HG02571 (cell line): ENCODE results near the gene AMACR.
"Not testable (repeated sequence)": the region's sequence is repeated elsewhere in the genome, so short reads cannot be mapped to it uniquely, and the experiment has no call there.

Source experiments
- ATAC-seq: cut with Tn5 transposase; IDR thresholded peaks from one replicate; pipeline ENCODE4 v1.9.1; 2021; ENCODE audit warnings: mild to moderate bottlenecking, moderate library complexity; ENCODE audit not compliant: unreplicated experiment

Gene AMACR

GRCh38 chr5:34037726-34038125, 29.9 kb upstream of the AMACR start:
- ATAC-seq: no peak

- no peak for ATAC-seq
Observed at GRCh38 chr5:34035756-34036155, 27.9 kb upstream of the AMACR start.

- no peak for ATAC-seq
Observed at GRCh38 chr5:34034534-34035327, 26.9 kb upstream of the AMACR start.

- no peak for ATAC-seq
Observed at GRCh38 chr5:34031966-34032365, 24.1 kb upstream of the AMACR start.

GRCh38 chr5:34031117-34031516, 23.3 kb upstream of the AMACR start:
- ATAC-seq: no peak

GRCh38 chr5:34030585-34030984, 22.7 kb upstream of the AMACR start:
- not testable (repeated sequence) for ATAC-seq

GRCh38 chr5:34030048-34030447, 22.2 kb upstream of the AMACR start:
- ATAC-seq: no peak

GRCh38 chr5:34028349-34028748, 20.5 kb upstream of the AMACR start:
- no peak for ATAC-seq

- ATAC-seq: no peak
Observed at GRCh38 chr5:34026089-34026761, 18.4 kb upstream of the AMACR start.

- ATAC-seq: peak; percentile 71
Observed at GRCh38 chr5:34022121-34022705, 14.4 kb upstream of the AMACR start.

GRCh38 chr5:34021334-34021733, 13.5 kb upstream of the AMACR start:
- no peak for ATAC-seq

- ATAC-seq: no peak
Observed at GRCh38 chr5:34020726-34021125, 12.9 kb upstream of the AMACR start.

GRCh38 chr5:34017254-34017653, 9.4 kb upstream of the AMACR start:
- no peak for ATAC-seq

GRCh38 chr5:34016750-34017149, 8.9 kb upstream of the AMACR start:
- ATAC-seq: no peak

GRCh38 chr5:34016222-34016621, 8.4 kb upstream of the AMACR start:
- no peak for ATAC-seq

- no peak for ATAC-seq
Observed at GRCh38 chr5:34015120-34015822, 7.4 kb upstream of the AMACR start.

GRCh38 chr5:34014626-34015025, 6.8 kb upstream of the AMACR start:
- no peak for ATAC-seq

GRCh38 chr5:34013547-34013946, 5.7 kb upstream of the AMACR start:
- no peak for ATAC-seq

GRCh38 chr5:34012791-34013190, 4.9 kb upstream of the AMACR start:
- ATAC-seq: no peak

GRCh38 chr5:34011536-34011935, 3.7 kb upstream of the AMACR start:
- ATAC-seq: no peak

GRCh38 chr5:34010146-34010545, 2.3 kb upstream of the AMACR start:
- not testable (repeated sequence) for ATAC-seq
